SJSA1 (cell line): ENCODE measurements around the gene TEX261. TPM values are rescaled to one million over a fixed set of nuclear protein-coding genes. Genes with fewer than 3 reads are reported as not detected.

Source experiments
- DNase-seq, 2 experiments: peaks; one replicate each; pipeline ENCODE4 v3.0.0-alpha.2; 2015 to 2020; ENCODE audit warnings: low spot score in 2 of 2, low read depth in 1 of 2
- H3K27ac ChIP-seq: fragments of 250-450 bp; sonication (Bioruptor Pico); 2 replicates; pipeline ENCODE4 v1.5.1; 2020; ENCODE audit warnings: mild to moderate bottlenecking, moderate library complexity
- H3K27me3 ChIP-seq: fragments of 250-450 bp; sonication (Bioruptor Pico); replicated peaks from 2 replicates; pipeline ENCODE4 v1.5.1; 2020; ENCODE audit warnings: mild to moderate bottlenecking, moderate library complexity
- H3K36me3 ChIP-seq: fragments of 250-450 bp; sonication (Bioruptor Pico); 2 replicates; pipeline ENCODE4 v1.5.1; 2020; ENCODE audit warnings: mild to moderate bottlenecking
- H3K4me1 ChIP-seq: fragments of 250-450 bp; sonication (Bioruptor Pico); replicated peaks from 2 replicates; pipeline ENCODE4 v1.6.1; 2021; ENCODE audit warnings: mild to moderate bottlenecking
- H3K4me3 ChIP-seq: fragments of 250-450 bp; sonication (Bioruptor Pico); 2 replicates; pipeline ENCODE4 v1.5.1; 2020; ENCODE audit warnings: mild to moderate bottlenecking
- H3K9me3 ChIP-seq: fragments of 250-450 bp; sonication (Bioruptor Pico); replicated peaks from 2 replicates; pipeline ENCODE4 v1.5.1; 2020; ENCODE audit warnings: mild to moderate bottlenecking
- total RNA-seq: library from RNA; depleted of rRNA; stranded (reverse); fragments of >200 nt; shearing (Covaris generic); gene quantifications from 2 replicates; pipeline ENCODE4 v1.2.3, GENCODE V29; 2014

TEX261 gene
- total RNA-seq, 1 experiment from 2014 or later = 50.5 TPM

DNA sequence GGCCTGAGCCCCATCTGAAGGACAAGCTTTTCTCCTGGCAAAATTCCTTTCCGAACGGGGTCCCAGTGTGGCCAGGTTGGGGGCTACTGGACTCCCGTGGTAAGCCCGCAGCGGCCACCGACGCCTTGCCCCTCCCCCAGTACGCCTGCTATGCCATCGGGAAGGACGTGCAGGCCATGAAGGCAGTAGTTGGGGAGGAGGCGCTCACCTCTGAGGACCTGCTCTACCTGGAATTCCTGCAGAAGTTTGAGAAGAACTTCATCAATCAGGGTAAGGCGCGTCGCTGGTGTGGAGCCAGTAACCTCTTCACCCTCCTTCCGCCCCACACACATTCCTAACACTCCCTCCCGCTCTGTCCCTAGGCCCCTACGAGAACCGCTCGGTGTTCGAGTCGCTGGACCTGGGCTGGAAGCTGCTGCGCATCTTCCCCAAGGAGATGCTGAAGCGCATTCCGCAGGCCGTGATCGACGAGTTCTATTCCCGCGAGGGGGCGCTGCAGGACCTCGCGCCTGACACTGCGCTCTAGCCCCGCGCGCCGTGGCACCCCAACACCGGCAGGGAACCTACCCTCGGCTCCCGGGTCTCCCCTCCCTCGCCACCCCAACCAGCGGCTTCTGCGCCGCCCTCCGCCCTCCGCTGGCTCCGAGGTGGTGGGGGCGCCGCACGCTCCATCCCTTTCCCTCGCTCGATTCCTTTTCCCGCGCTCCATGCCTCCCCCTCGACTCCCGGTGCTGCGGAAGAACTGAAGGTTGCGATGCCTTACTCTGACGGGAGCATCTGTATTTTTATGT is 29.9 kb downstream of the TEX261 start:
- Histone ChIP-seq H3K36me3 (no peaks in the 10 kb centered on the region), H3K27me3 (peaks cover 11% of the 10 kb centered on the region), H3K9me3 (no peaks in the 10 kb centered on the region), H3K4me1 (peaks cover 6% of the 10 kb centered on the region), H3K27ac (no peak overlapping the region), H3K4me3 (peak overlapping the region; percentile 33)
- peak; percentile 58 for DNase-seq

DNA sequence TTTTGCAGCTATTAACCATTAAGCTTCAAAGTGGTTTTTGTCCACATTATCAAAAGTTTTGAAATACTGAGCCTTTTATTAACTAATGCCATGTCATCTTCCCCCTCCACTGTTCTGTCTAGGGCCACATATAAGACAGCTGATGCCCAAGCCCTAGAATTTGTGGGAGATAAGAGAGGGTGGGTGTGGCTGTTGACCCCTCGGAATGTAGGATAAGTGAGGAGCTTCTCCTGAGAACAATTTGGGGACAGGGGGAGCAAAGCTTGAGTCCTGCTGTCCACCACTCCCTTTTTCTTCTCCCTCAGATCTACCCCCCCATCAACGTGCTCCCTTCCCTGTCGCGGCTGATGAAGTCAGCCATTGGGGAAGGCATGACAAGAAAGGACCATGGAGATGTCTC is 30.5 kb downstream of the TEX261 start:
- Histone ChIP-seq H3K4me1 (peaks cover 6% of the 10 kb centered on the region), H3K36me3 (no peaks in the 10 kb centered on the region), H3K4me3 (no peak overlapping the region), H3K27me3 (peaks cover 11% of the 10 kb centered on the region), H3K27ac (no peak overlapping the region), H3K9me3 (no peaks in the 10 kb centered on the region)
- peak in 1 of 2 experiments; percentile 17 for DNase-seq

GRCh38 chr2:70962885-70963878 is 31.5 kb downstream of the TEX261 start:
- Histone ChIP-seq H3K27me3 (peaks cover 11% of the 10 kb centered on the region), H3K4me3 (no peak overlapping the region), H3K27ac (no peak overlapping the region), H3K9me3 (no peaks in the 10 kb centered on the region), H3K36me3 (no peaks in the 10 kb centered on the region), H3K4me1 (peaks cover 6% of the 10 kb centered on the region)
- peak in 1 of 2 experiments; percentile 37 for DNase-seq

GRCh38 chr2:70962211-70962884 is 32.3 kb downstream of the TEX261 start:
- Histone ChIP-seq H3K27ac (no peak overlapping the region), H3K27me3 (peaks cover 11% of the 10 kb centered on the region), H3K4me1 (peaks cover 6% of the 10 kb centered on the region), H3K9me3 (no peaks in the 10 kb centered on the region), H3K36me3 (no peaks in the 10 kb centered on the region), H3K4me3 (no peak overlapping the region)
- DNase-seq = peak in 1 of 2 experiments; percentile 37

DNA sequence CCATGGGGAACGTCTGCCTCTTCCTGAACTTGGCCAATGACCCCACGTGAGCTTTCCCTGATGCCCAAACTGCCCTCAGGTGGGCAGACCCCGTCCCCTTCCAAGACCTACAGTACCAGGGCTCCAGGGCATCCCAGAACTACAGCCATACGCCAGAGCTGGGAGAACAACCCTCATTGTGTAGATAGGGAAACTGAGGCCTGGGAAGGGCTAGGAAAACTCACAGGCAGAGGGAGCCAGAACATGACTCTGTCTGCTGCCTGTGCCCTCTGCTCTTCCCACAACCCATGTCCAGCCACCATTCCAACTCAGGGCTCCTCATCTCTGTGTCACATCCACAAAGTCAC is 33.1 kb downstream of the TEX261 start:
- Histone ChIP-seq H3K9me3 (no peaks in the 10 kb centered on the region), H3K27ac (no peak overlapping the region), H3K36me3 (no peaks in the 10 kb centered on the region), H3K27me3 (peaks cover 11% of the 10 kb centered on the region), H3K4me3 (no peak overlapping the region), H3K4me1 (peaks cover 6% of the 10 kb centered on the region)
- DNase-seq = peak in 1 of 2 experiments; percentile 31

GRCh38 chr2:70960833-70961647 is 33.6 kb downstream of the TEX261 start:
- Histone ChIP-seq H3K4me3 (no peak overlapping the region), H3K36me3 (no peaks in the 10 kb centered on the region), H3K27me3 (peaks cover 12% of the 10 kb centered on the region), H3K27ac (no peak overlapping the region), H3K9me3 (no peaks in the 10 kb centered on the region), H3K4me1 (peaks cover 6% of the 10 kb centered on the region)
- DNase-seq = peak in 1 of 2 experiments; percentile 35

- Histone ChIP-seq H3K9me3 (no peaks in the 10 kb centered on the region), H3K27ac (no peak overlapping the region), H3K4me1 (peaks cover 5% of the 10 kb centered on the region), H3K27me3 (peaks cover 19% of the 10 kb centered on the region), H3K36me3 (no peaks in the 10 kb centered on the region), H3K4me3 (no peak overlapping the region)
- DNase-seq = peak in 1 of 2 experiments; percentile 37
Observed at GRCh38 chr2:70959851-70960832, 34.5 kb downstream of the TEX261 start.

DNA sequence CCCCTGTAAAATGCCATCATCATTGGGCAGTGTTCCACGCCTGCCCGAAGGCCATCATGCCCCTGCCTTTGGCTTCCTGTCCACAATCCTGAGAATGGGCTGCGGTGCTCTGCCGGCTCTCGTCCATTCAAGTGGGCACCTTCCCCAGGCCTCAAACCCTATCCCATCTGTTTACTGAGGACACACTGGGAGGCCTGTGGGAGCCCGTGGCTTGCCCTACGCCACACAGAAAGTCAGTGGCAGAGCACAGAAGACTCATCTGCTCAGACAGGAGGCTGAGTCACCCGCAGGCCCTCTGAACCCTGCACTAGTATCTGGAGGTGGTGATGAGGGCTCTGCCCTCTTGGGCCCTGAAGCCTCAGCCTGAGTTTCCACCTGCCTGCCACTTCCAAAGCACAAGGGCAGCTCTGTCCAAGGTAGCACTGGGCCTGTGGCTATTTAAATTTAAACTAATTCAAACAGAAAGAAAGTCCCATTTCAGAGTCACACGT is 35.4 kb downstream of the TEX261 start:
- no peaks in the 10 kb centered on the region for H3K9me3 ChIP-seq

DNA sequence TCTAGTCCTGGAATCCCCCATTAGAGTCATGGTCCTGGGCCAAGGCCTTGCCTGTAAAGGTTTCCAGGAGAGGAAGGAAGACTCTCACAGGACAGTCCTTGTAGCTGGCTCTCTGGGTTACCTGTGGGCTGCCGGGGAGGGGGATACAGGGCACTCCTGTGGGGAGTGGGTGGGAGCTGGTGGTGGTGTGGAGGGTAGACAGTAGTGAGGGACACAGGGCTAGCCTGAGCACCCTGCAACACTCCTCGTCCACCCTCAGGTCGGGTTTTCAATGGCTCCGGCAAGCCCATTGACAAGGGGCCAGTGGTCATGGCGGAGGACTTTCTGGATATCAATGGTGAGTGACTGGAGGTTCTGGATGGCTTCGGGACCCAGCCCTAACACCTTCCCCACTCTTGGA is 35.9 kb downstream of the TEX261 start:
- no peak overlapping the region for H3K27ac ChIP-seq
- DNase-seq = peak in 1 of 2 experiments; percentile 33
- H3K9me3 ChIP-seq = no peaks in the 10 kb centered on the region
- no peaks in the 10 kb centered on the region for H3K4me1 ChIP-seq
- peaks cover 20% of the 10 kb centered on the region for H3K27me3 ChIP-seq
- H3K4me3 ChIP-seq = no peak overlapping the region
- H3K36me3 ChIP-seq = no peaks in the 10 kb centered on the region

More for the DNA sequence above, 35.4 kb downstream of the TEX261 start:
- peaks cover 17% of the 10 kb centered on the region for H3K27me3 ChIP-seq
- no peaks in the 10 kb centered on the region for H3K4me1 ChIP-seq
- no peak overlapping the region for H3K27ac ChIP-seq
- no peak overlapping the region for H3K4me3 ChIP-seq
- no peaks in the 10 kb centered on the region for H3K36me3 ChIP-seq
- peak in 1 of 2 experiments; percentile 18 for DNase-seq

DNA sequence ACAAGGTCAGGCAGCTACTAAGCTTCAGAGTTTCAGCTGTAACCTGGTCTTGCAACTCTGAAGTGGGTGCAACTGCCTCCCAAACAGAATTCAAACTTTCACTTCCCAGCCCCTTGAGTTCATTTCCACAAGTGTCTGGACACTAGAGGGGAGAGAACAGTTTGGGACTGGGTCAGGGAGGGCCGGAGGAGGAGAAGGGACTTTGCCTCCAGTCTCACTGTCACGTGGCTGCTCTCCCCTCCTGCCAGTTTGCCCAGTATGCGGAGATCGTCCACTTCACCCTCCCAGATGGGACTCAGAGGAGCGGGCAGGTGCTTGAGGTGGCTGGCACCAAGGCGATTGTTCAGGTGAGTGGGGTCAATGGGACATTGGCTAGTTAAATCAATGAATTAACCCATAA is 36.9 kb downstream of the TEX261 start:
- Histone ChIP-seq H3K36me3 (no peaks in the 10 kb centered on the region), H3K4me3 (no peak overlapping the region), H3K9me3 (no peaks in the 10 kb centered on the region), H3K4me1 (no peaks in the 10 kb centered on the region), H3K27ac (no peak overlapping the region), H3K27me3 (peaks cover 28% of the 10 kb centered on the region)
- DNase-seq = peak in 1 of 2 experiments; percentile 17

DNA sequence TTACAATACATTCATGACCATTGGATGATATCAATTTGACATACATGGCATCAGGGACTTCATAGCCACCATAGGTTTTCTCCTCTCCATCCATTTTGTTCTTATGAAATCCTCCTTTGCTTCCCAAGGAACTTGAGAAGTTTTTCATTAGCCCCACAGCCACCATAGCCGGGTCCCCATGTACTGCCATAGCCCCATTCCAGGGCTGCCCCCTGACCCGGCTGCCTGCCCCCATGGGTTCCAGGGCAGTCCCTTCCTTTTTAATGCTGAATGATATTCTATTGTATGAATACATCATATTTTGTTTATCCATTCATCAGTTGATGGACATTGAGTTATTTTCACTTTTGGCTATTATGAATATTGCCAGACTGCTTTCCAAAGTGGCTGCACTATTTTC is 38.5 kb downstream of the TEX261 start:
- no peaks in the 10 kb centered on the region for H3K36me3 ChIP-seq
- no peak overlapping the region for H3K4me3 ChIP-seq
- H3K9me3 ChIP-seq = no peaks in the 10 kb centered on the region
- no peaks in the 10 kb centered on the region for H3K4me1 ChIP-seq
- DNase-seq = peak in 1 of 2 experiments; percentile 18
- H3K27me3 ChIP-seq = peaks cover 31% of the 10 kb centered on the region
- H3K27ac ChIP-seq = no peak overlapping the region

DNA sequence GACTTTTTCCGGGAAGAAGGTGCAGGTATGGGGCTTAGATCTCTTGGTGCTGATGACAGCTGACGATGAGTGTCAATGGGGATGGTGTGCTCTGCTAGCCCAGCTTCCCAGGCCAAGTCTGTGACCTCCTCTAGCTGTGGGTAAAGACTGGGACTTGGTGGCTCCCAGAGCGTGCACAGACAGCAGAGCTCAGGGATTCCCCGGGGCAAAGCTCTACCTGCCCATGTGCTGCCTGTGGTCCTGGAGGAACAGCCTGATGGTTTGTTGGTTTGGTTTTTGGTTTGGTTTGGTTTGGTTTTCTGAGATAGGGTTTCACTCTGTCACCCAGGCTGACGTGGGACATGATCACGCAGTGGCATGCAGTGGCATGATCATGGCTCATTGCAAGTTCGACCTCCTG is 39.8 kb downstream of the TEX261 start:
- DNase-seq = peak in 1 of 2 experiments; percentile 21
- H3K27ac ChIP-seq = no peak overlapping the region

More for the DNA sequence above, 39.8 kb downstream of the TEX261 start:
- H3K36me3 ChIP-seq = no peaks in the 10 kb centered on the region
- peaks cover 31% of the 10 kb centered on the region for H3K27me3 ChIP-seq
- no peaks in the 10 kb centered on the region for H3K4me1 ChIP-seq
- H3K4me3 ChIP-seq = no peak overlapping the region
- H3K9me3 ChIP-seq = no peaks in the 10 kb centered on the region
